NCI-H748 (cell line): ENCODE data around the gene LMCD1.

ENCODE experiments used
- DNase-seq: peaks from one replicate; lab custom pipeline; 2025; ENCODE audit not compliant: unreplicated experiment; lab: John Stamatoyannopoulos, UW

The LMCD1 gene, protein sequence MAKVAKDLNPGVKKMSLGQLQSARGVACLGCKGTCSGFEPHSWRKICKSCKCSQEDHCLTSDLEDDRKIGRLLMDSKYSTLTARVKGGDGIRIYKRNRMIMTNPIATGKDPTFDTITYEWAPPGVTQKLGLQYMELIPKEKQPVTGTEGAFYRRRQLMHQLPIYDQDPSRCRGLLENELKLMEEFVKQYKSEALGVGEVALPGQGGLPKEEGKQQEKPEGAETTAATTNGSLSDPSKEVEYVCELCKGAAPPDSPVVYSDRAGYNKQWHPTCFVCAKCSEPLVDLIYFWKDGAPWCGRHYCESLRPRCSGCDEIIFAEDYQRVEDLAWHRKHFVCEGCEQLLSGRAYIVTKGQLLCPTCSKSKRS

DNA sequence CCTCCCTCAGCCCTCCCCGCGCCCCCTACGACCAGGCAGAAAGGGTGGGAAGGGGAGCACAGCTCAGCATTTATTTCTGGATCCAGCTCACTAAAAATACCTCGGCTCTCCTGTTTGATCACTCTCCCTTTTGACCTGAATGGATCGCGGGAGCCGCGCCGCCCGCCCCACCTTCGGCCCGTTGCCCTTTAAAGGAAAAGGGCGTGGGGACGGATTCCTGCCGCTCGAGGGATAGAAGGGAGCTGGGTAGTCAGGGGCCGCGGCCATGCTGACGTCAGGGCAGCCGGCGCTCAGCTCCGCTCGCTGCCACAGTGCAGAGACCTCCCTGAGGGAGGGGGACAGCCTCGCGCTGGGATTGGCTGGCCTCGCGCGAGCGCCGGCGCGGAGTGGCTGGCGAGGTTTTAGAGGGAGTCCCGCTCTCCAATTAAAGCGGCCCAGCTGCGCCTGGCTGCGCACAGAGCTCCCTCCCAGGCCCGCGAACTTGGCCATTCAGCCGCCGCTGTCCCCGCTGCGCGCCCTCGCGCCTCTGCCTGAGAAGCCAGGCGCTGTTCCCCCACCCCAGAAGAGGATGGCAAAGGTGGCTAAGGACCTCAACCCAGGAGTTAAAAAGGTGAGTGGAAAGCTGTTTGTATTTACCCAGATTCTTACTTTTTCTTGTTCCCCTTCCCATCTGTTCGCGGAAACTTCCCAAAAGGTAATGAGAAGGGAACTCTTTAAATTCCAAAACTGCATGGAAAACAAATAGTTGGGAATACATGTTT lies at the start of gene LMCD1:
LMCD1 (plus strand) TSS at position 453 of the 761 bp plus-strand sequence; CDS start at position 569, 116 bp downstream.
- peak; percentile 92 for DNase-seq

DNA sequence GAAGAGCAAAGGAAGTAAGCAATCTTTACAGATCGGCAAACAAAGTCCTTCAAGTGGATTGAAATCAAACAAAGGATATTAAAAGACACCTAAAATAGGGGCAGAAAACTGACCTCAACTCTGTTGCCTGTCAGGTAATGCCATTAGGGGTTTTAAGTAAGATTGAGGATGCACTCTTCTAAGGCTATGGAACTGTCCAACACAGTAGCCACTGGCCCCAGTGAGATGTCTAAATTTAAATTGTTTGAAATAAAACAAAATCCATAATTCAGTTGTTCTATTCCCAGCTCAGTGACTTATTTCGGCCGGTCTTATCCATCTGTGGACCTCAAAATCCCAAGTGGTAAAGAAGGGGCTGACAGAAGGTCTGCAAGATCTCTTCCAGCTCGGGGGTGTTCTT lies 49.5 kb upstream of the LMCD1 start:
- DNase-seq = no peak

DNA sequence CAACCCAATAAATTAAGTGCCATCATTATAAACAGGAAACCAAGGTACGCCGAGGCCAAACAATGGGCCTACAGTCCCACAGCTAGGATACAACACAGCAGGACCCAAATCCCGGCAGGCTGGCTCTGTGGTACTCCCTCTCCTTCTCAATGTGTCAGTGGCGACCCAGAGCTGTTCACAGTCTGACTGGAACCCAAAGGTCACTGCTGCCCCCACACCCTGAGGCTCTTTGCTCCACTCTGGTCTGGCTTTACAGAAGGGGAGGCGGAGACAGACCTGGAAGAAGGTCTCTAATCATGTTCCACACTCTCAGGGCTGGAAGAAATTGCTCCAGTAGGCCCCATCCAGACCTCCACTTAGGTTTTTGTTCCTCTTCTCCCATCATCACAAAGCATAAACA lies 48.5 kb upstream of the LMCD1 start:
- DNase-seq = no peak

DNA sequence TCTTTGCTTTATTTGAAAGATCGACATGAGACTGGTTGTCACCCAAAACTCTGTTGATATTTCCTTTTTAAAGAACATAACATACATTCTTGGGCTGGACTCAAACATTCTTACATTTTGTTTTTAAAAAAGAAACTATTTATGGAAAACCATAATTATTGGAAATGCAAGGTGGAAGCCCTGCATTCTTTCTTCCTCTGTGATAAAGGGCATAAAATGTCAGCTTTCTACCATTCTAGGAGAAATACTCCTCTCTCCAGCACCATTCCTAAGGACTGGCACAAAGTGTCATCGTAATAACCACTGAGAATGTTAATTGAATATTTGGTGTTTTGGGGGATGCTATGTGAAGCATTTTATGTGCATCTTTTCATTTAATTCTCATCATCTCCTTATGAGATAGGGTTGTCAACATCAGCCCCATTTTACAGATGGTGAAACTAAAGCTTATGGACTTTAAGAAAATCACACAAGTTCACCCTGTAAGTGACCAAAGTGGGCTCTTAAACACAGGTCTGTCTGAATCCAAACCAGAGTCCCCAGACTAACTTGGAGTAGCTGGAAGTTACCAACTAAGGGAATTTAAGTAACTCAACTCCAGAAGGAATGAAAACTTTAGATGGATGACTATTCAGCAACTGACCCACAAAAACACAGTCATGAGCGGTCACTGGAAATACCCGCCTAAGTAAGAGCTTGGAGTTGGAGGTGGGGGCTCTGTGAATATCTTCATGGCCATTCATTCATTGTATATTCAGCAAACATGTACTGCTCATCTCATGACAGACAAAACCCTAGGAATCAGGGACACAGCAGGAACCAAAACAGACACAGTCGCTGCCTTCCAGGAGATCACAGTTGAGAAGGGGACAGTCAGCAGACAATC lies 45.9 kb upstream of the LMCD1 start:
- DNase-seq = no peak

DNA sequence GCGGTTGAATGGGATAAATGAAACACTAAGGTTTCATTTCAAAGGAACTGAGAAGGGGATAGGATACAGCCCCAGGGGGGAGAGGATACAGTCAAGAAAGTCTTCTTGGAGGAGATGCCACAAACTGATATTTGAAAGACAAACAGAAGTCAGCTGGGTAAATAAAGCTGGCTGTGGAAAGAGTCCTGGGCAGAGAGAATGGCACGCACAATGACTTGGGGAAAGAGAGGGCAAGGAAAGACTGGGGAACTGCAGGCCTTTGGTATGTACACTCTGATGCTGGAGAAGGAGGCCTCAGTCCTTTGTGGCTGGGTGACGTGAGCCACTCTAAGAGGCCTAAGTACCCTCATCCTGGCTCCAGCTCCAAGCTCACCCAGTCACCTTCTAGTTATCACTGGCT lies 45.2 kb upstream of the LMCD1 start:
- DNase-seq = no peak

DNA sequence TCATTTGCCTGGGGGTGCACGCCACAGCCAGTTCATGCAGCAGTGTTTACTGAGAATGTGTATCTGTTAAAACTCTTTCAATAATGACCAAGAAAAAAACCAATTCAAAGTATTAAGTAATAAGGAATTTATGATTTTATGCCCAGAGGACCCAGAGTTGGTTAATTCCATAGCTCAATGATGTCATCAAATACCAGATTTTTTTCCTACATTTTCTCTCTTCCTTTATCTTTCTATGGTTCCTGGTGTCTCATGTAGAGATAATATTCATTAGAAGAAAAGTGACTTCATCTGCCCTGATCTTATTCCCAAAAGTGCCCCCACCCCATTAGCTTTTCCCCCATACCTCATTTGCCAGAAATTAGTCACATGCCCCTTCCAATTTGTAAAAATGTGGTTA lies 44.6 kb upstream of the LMCD1 start:
- no peak for DNase-seq

DNA sequence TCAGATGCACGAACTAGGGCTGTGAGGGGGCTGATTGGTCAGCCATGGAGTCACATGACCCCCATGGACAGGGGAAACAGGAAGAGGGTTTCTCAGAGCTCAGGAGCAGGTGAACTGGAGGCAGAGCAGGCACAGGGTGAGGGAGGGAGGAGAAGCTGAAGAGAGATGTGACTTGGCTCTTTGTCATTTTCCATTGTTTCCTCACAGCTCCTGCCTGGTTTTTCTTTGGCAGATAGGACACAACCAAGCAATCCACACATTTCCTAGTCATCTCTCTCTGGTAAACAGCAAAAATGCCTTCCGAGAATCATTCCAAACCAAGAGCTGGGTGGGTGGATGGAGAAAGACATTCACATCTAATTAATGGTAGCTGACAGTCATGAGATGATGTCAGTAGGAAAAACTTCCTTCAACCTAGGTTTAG lies 43.4 kb upstream of the LMCD1 start:
- DNase-seq = no peak

DNA sequence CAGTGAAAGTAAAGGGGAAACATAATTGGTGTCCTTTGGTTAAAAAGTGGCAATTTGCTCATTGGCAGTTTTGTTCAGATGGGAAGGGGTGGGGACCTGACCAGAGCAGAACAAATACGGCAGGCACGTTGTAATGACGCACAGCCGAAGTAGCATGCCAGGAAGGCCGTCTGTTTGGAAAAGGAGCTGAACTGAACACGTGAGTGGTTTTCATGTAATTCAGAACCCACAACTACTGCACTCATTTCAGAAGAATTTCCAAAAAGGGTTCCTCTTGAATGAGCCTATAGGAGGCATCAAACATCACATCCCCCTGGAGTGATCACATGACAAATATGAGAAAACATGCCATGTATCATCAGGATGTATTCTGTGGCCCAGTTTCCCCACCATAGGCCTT lies 42.9 kb upstream of the LMCD1 start:
- DNase-seq = no peak

DNA sequence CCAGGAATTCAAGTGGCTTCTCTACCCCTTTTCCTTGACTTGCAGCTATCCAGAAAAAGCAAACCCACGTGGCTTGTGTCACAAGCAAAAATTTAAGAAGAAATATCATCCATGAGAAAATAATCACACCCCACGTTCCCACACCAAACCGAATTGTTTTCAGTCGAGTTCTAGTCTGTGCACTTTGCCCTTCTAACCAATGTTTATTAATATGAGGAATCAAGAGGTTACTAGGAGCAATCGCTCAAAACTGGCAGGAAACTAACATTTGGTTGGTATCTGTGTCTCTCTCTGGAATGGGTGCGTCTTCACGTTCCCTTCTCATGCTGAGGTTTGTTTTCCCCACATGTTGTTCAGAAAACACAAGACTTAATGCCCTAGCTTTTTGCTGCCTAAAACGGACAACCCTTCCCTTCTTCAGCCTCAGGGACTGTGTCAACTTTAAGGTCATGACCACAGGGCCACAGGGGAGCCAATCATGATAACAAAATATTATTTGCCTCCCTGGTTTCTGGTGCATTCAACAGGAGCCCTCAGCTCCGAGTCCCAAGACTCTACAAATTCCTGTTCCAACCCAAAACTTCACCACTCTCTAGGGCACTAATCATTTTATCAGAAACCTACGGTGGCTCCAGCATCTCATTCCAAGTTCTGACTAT lies 41.4 kb upstream of the LMCD1 start:
- no peak for DNase-seq

DNA sequence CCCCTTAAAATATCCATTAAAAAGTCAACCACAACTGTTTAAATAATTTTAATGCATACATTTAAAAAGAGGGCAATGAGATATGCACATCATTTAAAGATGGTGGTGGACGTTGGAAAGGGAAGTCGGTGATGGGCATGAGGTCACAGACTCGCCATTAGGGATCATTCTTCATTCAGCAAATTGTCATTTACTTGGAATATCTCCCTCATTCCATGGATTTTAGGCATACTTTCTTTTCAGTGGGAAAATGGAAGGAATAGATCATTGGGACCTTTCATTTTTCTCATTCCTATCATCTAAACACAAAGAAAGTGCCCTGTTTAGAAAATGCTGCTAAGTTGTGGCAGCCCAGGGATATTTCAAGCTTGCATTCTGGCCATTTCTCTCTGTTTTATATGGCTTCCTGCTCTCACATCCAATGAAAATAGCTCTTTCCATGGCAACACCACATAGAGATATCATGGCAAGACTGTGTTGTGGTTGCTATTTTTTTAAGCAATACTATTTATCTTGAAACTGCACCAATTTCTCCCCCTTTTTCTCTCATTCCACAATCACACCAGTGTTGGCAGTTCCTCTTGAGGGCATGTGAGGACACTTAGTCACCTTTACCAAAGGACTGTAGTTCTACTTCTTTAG lies 40.7 kb upstream of the LMCD1 start:
- DNase-seq = no peak

DNA sequence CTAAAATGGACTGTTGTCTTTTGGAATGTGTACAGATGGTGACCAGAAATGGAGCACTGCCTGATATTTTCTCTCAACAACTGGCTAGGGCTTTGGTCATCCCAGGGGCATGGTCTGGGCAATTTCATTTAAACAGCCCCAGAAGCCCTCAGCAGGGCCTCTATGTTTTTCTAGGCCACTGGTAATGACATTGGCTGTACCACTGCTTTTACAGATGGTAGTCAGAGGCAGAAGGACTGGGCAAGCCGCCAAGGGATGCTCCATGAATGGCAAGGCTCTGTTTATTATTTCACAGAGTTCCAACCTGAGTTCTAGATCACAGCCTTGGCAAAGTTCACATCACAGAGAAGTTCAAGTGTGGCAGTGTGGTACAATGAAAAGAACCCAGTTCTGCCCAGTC lies 37.0 kb upstream of the LMCD1 start:
- DNase-seq = peak; percentile 16

DNA sequence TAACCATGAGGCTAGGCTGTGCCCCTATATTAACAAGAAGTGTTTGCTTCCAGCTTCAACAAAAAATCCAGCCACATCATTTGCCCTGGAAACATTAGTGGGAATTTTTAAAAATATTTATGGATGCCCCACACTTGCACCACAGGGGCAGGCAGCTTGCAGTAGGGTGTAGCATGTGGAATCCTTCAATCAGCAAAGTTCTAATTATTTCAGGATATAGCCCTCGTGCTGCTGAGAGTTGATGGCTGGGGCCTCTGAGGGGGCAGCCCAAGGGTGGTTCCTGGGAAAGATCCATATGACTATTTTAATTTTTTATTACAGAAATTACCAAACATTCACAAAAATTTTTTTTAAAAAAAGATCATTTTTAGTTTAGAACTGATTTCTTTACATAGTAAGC lies 35.1 kb upstream of the LMCD1 start:
- no peak for DNase-seq

DNA sequence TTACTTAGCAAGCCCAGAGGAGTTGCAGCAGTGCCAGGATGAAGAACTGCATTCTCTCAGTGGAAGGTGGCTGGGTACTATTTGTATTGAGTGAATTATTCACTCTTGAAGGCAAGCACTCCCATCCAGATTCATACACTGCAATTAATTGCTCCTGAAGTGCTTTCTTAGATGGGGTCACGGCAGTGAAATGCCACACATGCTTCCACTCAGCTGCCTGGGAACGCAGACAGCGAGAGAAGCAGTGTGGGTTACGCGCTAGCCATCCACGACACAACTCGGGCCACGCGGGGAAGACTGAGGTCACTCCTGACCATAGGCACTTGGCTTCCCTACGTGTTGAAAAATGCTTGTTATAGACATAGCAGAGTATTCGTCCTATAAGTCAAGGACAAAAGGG lies 30.8 kb upstream of the LMCD1 start:
- DNase-seq = no peak

DNA sequence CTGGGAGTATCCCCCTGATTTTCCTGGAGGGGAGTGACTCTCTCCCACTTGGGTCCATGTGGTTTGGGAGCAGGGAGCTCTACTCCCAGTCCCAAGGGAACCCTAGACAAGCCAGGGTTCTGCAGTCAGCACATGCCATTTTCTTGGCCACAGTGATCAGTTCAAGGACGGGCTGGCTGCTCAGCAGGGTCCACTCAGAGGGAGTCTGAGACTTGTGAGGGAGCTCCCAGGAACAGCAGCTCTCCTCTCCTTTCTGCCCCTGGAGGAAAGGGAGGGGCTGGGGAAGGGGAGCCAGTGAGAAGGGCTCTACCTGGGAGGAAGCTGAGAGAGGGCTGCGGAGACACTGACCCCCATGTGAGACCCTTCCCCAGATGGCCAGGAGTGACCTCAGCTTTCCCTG lies 29.1 kb upstream of the LMCD1 start:
- DNase-seq = no peak

DNA sequence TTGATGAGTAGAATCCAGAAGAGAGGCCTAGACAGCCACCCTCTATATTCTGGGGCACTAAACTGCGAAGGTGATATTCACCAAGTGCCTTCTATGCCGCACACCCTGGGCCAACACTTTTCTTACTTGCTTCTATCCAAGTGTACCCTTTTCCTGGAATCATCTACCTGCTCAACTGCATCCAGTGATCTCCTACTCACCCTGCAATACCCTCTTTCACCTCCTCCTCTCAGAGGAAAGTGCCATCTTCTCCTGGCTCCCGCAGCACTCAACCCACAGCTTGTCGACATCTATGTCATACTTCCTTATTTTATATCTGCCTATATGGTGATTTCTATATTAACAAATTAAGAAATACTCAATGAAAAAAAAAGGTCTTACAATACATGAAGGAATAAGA lies 28.6 kb upstream of the LMCD1 start:
- DNase-seq = no peak

DNA sequence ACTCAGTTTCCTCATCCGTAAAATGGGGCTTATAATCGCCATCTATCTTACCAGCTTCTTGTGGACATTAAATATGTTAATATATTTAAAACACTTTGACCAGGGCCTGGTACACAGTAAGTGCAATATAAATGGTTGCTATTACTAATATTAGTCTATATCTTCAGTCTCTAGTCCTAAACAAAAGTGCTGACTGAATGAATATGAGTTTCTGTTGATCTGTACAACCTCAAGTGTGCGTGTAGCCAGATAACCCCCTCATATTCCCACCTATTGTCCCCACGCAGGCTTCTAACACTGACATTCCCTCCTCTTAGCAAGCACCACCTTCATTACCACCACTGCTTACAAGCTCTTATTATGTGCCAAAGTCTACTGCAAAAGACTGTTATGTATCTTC lies 27.6 kb upstream of the LMCD1 start:
- no peak for DNase-seq

DNA sequence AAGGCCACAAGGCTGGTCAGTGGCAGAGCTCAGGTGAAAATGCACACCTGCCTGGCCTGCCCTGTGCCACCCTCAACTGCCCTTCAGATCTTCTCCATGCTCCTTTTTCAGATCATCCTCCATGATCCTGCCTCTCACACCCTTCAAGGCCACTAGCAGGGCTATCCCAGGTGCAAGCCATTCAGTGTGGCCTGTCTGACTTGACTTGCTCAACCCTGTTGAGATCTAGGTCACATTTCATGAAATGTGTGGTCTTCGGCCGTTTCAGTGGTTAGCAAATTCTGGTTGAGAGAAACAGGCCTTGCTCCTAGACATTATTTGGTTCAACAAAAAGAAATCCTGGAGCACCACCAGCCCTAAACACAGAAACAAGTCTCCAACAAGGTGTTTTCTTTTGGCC lies 26.6 kb upstream of the LMCD1 start:
- DNase-seq = no peak

DNA sequence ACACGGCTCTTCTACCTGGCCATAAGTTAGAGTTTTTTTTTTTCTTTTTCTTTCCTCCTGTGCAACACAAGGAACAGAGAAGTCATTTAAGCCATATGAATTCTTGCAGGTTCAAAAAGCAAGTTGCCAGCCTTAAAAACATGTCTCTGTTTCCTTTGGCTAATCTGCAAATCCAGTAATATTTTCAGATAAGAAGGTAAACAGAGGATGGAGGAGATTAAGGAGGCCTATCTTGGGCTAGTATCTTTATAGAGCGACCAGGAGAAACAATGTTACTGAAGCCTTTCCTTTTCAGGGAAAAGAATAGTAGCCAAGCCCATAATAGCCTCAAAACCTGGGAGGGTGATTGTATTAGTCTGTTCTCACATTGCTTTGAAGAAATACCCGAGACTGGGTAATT lies 20.9 kb upstream of the LMCD1 start:
- no peak for DNase-seq

DNA sequence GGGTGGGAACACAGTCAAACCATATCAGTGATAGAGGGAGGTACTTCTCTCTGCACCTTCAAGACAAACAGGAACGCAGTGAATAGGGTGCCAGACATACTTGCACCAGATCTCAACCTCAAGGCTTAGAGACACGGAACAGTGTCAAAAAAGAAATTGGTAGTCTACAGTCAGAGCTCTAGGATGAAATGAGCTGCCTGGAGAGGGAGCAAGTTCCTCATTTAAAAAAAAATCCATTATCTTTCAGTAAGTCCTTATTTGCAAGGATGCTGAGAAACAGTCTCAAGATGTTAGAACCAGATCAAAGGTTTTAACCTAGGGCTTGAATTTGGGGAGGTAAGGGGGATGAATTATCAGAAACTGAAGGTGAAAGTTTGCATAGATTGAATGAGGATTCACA lies 20.2 kb upstream of the LMCD1 start:
- no peak for DNase-seq

DNA sequence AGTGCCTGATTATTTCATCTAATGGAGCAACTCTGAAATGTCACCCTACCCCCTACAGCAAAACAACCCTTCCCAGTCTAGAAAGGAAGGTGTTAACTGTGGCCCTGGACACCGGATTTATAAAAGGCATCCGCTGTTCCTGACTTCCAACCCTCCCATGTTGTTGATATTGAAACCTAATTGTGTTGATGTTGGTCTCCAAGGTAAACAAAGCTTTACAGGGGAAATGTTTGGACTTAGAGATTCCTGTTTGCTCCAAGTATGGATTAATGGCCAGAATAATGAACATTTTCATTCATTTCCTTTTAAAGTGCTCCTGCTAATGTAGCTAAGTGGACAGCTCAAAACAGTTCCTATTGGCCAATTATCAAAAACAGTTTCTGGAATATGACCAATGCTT lies 19.4 kb upstream of the LMCD1 start:
- peak; percentile 53 for DNase-seq
